Smooth muscle cell (in vitro differentiated cells): Measurements from ENCODE around the gene CHRNB1. TPM values are rescaled to one million over a fixed set of nuclear protein-coding genes. Genes with fewer than 3 reads are reported as not detected.

Experiments used
- DNase-seq: peaks from one replicate; lab custom pipeline; 2025; ENCODE audit not compliant: unreplicated experiment; lab: John Stamatoyannopoulos, UW
- H2AFZ ChIP-seq: fragments of 200-600 bp; sonication (generic); 2 replicates; pipeline ENCODE4 v1.6.0; 2016; ENCODE audit warnings: antibody characterized with exemption, low read depth, mild to moderate bottlenecking
- H3F3A ChIP-seq: fragments of 200-600 bp; sonication (generic); 2 replicates; pipeline ENCODE4 v1.6.0; 2017; ENCODE audit warnings: antibody characterized with exemption, low read depth
- H3K27ac ChIP-seq: fragments of 200-600 bp; sonication (generic); 2 replicates; pipeline ENCODE4 v1.5.1; 2016; ENCODE audit warnings: low read depth, mild to moderate bottlenecking
- H3K27me3 ChIP-seq: fragments of 200-600 bp; sonication (generic); 2 replicates; pipeline ENCODE4 v1.6.1; 2016; ENCODE audit warnings: low read depth, mild to moderate bottlenecking
- H3K36me3 ChIP-seq: fragments of 200-600 bp; sonication (generic); 2 replicates; pipeline ENCODE4 v1.5.1; 2016; ENCODE audit warnings: low read depth
- H3K4me1 ChIP-seq: fragments of 200-600 bp; sonication (generic); 2 replicates; pipeline ENCODE4 v1.5.1; 2016; ENCODE audit warnings: low read depth
- H3K4me2 ChIP-seq: fragments of 200-600 bp; sonication (generic); 2 replicates; pipeline ENCODE4 v1.6.0; 2016; ENCODE audit warnings: mild to moderate bottlenecking
- H3K4me3 ChIP-seq: fragments of 200-600 bp; sonication (generic); 2 replicates; pipeline ENCODE4 v1.5.1; 2016; ENCODE audit warnings: mild to moderate bottlenecking
- H3K79me2 ChIP-seq: fragments of 200-600 bp; sonication (generic); 2 replicates; pipeline ENCODE4 v1.6.0; 2016; ENCODE audit warnings: low read depth, mild to moderate bottlenecking
- H3K9ac ChIP-seq: fragments of 200-600 bp; sonication (generic); 2 replicates; pipeline ENCODE4 v1.6.0; 2016; ENCODE audit warnings: low read depth
- H3K9me3 ChIP-seq: fragments of 200-600 bp; sonication (generic); replicated peaks from 2 replicates; pipeline ENCODE4 v1.5.1; 2016; ENCODE audit warnings: low read depth
- H4K20me1 ChIP-seq: fragments of 200-600 bp; sonication (generic); 2 replicates; pipeline ENCODE4 v1.6.0; 2016; ENCODE audit warnings: low read depth
- WGBS: methylation state at CpG from one replicate; pipeline ENCODE4 v1.1.7; 2016; ENCODE audit warnings: low lambda C conversion rate; 5-methylcytosine and 5-hydroxymethylcytosine counted together
- polyA plus RNA-seq: library from polyadenylated mRNA; unstranded; fragments of >200 nt; fragmentation: Nextera tagmentation; extraction: Ambion mirVana; gene quantifications from 2 replicates; pipeline ENCODE4 v1.2.1, GENCODE V29; 2016
- total RNA-seq: library from RNA; depleted of rRNA; stranded (reverse); fragments of >200 nt; gene quantifications from 2 replicates; pipeline ENCODE4 v1.2.3, GENCODE V29; 2014
- TF ChIP-seq, protein P1 (sequence below): fragments of 200-600 bp; sonication (generic); IDR thresholded peaks from 2 replicates; pipeline ENCODE4 v1.5.1; 2017; ENCODE audit warnings: borderline replicate concordance, mild to moderate bottlenecking, antibody characterized with exemption; ENCODE audit not compliant: insufficient read depth, poor library complexity, severe bottlenecking

The CHRNB1 gene
- total and polyA plus RNA-seq, 2 experiments from 2014 or later = 12.2 to 19.0 TPM

DNA sequence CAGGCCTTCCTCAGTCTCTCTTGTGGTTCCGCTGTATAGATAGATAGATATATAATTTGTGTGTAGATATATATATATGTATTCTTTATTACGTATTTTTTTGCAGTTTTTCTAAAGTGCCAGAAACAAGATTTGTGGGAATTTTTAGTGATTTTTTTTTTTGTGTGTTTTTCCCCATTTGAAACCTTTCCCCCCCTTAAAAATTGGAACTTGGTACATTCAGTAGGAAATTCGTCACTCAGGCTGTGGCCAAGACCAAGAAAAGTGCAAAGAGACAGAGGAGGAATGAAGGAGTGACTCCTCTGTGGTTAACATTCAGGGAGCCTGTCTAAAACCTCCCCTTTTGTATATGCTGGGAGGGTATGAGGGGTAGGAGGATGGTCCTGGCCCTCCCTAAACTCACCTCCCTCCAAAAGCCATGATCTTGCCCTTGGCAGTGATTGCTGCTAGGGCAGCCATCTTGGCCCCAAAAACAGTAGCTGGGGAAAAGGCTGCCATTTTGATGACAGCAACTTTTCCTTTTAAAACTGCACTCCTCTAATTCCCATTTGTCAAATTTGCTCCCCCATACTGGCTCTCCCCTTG is 15.2 kb downstream of the CHRNB1 start:
- H3K9ac ChIP-seq = no peak overlapping the region
- no peak for DNase-seq
- H3K79me2 ChIP-seq = no peaks in the 10 kb centered on the region
- H3K27me3 ChIP-seq = no peaks in the 10 kb centered on the region
- no peaks in the 10 kb centered on the region for H3K36me3 ChIP-seq
- WGBS = 86% methylated on average over 3 of the region's 3 CpGs
- no peaks in the 10 kb centered on the region for H3K9me3 ChIP-seq
- peaks cover 13% of the 10 kb centered on the region for H4K20me1 ChIP-seq
- TF ChIP-seq, protein P1, sequence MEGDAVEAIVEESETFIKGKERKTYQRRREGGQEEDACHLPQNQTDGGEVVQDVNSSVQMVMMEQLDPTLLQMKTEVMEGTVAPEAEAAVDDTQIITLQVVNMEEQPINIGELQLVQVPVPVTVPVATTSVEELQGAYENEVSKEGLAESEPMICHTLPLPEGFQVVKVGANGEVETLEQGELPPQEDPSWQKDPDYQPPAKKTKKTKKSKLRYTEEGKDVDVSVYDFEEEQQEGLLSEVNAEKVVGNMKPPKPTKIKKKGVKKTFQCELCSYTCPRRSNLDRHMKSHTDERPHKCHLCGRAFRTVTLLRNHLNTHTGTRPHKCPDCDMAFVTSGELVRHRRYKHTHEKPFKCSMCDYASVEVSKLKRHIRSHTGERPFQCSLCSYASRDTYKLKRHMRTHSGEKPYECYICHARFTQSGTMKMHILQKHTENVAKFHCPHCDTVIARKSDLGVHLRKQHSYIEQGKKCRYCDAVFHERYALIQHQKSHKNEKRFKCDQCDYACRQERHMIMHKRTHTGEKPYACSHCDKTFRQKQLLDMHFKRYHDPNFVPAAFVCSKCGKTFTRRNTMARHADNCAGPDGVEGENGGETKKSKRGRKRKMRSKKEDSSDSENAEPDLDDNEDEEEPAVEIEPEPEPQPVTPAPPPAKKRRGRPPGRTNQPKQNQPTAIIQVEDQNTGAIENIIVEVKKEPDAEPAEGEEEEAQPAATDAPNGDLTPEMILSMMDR = no peak
- H3K4me3 ChIP-seq = no peak overlapping the region
- no peak overlapping the region for H2AFZ ChIP-seq
- peaks cover 8% of the 10 kb centered on the region for H3K4me1 ChIP-seq
- H3K27ac ChIP-seq = no peak overlapping the region
- H3K4me2 ChIP-seq = no peak overlapping the region
- peaks cover 35% of the 10 kb centered on the region for H3F3A ChIP-seq

DNA sequence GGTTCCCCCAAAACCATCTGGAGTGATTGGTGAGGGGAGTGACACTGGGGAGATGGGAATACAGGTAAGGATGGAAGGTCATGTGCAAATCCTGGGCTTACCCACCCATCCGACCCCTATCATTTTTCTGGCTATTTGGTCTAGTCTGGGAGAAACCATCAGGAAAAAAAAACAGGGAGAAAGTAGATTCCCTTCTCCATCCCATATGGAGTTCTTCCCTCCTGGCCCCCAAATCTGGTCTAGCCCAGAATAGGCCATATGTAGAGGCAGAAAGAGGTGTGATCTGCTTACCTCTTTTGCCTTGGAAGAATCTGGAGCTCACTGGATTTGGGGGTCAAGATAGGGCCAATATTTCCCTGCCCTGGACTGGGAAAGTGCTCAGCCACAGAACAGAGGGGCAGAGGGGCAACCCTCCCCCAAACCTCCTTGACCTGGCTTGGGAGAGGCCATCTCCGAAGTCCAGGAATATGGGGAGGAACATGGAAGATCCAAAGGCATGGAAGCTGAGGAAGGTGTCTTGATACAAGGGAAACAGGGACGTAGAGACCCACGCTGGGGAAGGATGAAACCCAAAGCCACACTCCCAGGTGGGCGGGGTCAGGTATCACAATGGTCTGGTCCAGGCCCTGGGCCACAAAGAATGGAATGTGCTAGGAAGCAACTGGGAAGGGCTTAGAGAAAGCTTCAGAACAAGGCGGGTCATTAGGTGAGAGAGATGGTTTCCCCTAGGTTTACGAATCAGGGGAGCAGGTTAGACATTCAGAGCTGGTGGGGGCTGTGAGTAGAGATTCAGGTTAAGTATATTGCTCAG is 16.2 kb downstream of the CHRNB1 start:
- peaks cover 22% of the 10 kb centered on the region for H4K20me1 ChIP-seq

DNA sequence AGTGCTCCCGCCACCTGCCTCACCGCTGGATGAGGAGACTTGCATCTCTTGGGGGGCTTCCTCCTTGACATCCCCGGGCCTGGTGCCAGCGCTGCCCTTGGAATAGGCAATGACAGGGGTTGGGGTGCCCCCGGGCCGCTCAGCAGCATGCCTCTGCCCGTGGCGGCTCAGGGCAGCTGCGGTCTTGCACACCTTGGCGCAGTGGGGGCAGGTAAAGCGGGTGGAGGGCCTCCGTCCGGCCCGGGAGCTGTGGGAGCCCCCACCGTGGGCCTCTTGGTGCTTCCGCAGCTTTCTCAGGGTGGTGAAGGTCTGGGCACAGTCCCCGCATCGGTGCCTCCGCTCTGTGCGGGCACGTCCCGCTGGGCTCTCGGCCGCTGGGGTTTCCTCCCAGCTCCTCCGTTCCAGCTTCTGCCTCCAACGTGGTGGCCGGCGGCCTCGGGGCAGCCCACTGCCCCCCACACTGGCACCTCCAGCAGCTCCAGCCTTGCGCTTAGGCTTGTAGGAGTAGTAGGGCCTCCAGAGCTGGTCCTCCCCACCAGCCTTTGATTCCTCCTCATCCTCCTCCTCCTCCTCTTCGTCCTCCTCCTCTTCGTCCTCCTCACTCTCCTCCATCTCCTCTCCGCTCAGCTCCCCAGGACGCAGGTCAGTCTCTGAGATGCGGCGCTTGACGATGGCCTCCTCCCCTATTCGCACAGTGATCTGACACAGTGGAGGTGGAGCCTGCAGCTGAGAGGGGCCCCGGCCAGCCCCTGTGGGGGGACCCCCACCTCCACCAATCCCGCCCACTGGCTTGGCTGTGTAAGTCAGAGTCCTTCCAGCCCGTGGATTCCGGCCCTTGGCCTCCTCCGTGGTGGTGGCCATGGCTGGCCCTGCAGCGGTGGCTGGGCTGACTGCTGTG is 17.9 kb downstream of the CHRNB1 start:
- no peak overlapping the region for H2AFZ ChIP-seq
- H3F3A ChIP-seq = peaks cover 18% of the 10 kb centered on the region
- peaks cover 8% of the 10 kb centered on the region for H3K4me1 ChIP-seq
- peaks cover 17% of the 10 kb centered on the region for H3K79me2 ChIP-seq
- no peaks in the 10 kb centered on the region for H3K36me3 ChIP-seq
- H3K4me2 ChIP-seq = no peak overlapping the region
- peaks cover 39% of the 10 kb centered on the region for H4K20me1 ChIP-seq
- H3K27ac ChIP-seq = no peak overlapping the region
- TF ChIP-seq, protein P1 = no peak
- H3K4me3 ChIP-seq = no peak overlapping the region
- DNase-seq = no peak
- H3K9me3 ChIP-seq = no peaks in the 10 kb centered on the region
- 96% methylated on average over 43 of the region's 44 CpGs for WGBS
- H3K9ac ChIP-seq = no peak overlapping the region
- no peaks in the 10 kb centered on the region for H3K27me3 ChIP-seq

More for the DNA sequence above, 16.2 kb downstream of the CHRNB1 start:
- H3K27me3 ChIP-seq = no peaks in the 10 kb centered on the region
- H3K79me2 ChIP-seq = peaks cover 7% of the 10 kb centered on the region
- 90% methylated on average over 7 of the region's 7 CpGs for WGBS
- peaks cover 8% of the 10 kb centered on the region for H3K4me1 ChIP-seq
- H3K4me3 ChIP-seq = no peak overlapping the region
- TF ChIP-seq, protein P1 = no peak
- no peak for DNase-seq
- no peaks in the 10 kb centered on the region for H3K36me3 ChIP-seq
- H2AFZ ChIP-seq = no peak overlapping the region
- no peak overlapping the region for H3K27ac ChIP-seq
- no peak overlapping the region for H3K9ac ChIP-seq
- H3F3A ChIP-seq = peaks cover 35% of the 10 kb centered on the region
- no peaks in the 10 kb centered on the region for H3K9me3 ChIP-seq
- H3K4me2 ChIP-seq = no peak overlapping the region
